RWPE1 (cell line): ENCODE measurements around the gene UNC45B.

ENCODE experiments used
- CTCF ChIA-PET: fragments of 350-600 bp; sonication (Branson Sonifier 250); formaldehyde crosslinking; extraction: SDS; loops from one replicate; lab custom pipeline; 2021; lab: Yijun Ruan, JAX
- POLR2A ChIA-PET: fragments of 400-600 bp; formaldehyde crosslinking; extraction: SDS; loops from one replicate; lab custom pipeline; 2020; ENCODE audit warnings: antibody characterized with exemption; ENCODE audit not compliant: low non-redundant PET; lab: Yijun Ruan, JAX
- DNase-seq: peaks from one replicate; pipeline ENCODE4 v3.0.0; 2012; ENCODE audit warnings: low spot score
- H3K27ac ChIP-seq: fragments of 450-650 bp; 2 replicates; pipeline ENCODE4 v1.5.1; 2017
- CTCF ChIP-seq: fragments of 450-650 bp; conservative IDR thresholded peaks from 2 replicates; pipeline ENCODE4 v1.5.1; 2017; ENCODE audit warnings: low read depth, mild to moderate bottlenecking

UNC45B gene

GRCh38 chr17:35138218-35138617 is 9.4 kb upstream of the UNC45B start:
- CTCF ChIA-PET = no interaction called here
- DNase-seq = no peak
- POLR2A ChIA-PET = no interaction called here
- H3K27ac ChIP-seq = no peak overlapping the region
- TF ChIP-seq CTCF = no peak

- CTCF ChIA-PET = interaction anchor here (0.7 to 1.4 kb wide), 4 partner anchors 11 to 605 kb away, joined by 3 to 9 read pairs (median 4); no protein-coding TSS in a partner anchor
- DNase-seq = peak; percentile 84
- POLR2A ChIA-PET = no interaction called here
- peak within 1 kb of the TSS; percentile 44 for H3K27ac ChIP-seq
- TF ChIP-seq CTCF = peak; percentile 96
Measured at GRCh38 chr17:35141681-35142466, 5.7 kb upstream of the UNC45B start, which contains the start of gene NLE1. Gene NLE1, minus strand, starts transcription at chr17:35142303. Its CDS starts 28 bp downstream, at chr17:35142275.

GRCh38 chr17:35142467-35142796 is 5.2 kb upstream of the UNC45B start:
- TF ChIP-seq CTCF = peak; percentile 30

GRCh38 chr17:35144840-35145239 is 2.8 kb upstream of the UNC45B start:
- ChIA-PET POLR2A (no interaction called here), CTCF (no interaction called here)
- DNase-seq = no peak
- no peak for TF ChIP-seq CTCF
- no peak overlapping the region for H3K27ac ChIP-seq

More at GRCh38 chr17:35142467-35142796, 5.2 kb upstream of the UNC45B start:
- H3K27ac ChIP-seq = peak overlapping the region; percentile 44; the same call in 1 of the 2 replicates
- DNase-seq = no peak
- ChIA-PET CTCF (interaction anchor here (1.3 kb wide), 1 partner anchor 391 kb away, joined by 3 read pairs; no protein-coding TSS in a partner anchor), POLR2A (no interaction called here)

GRCh38 chr17:35146214-35146833 is 1.3 kb upstream of the UNC45B start:
- no peak for DNase-seq
- ChIA-PET POLR2A (no interaction called here), CTCF (no interaction called here)
- H3K27ac ChIP-seq = no peak overlapping the region
- no peak for TF ChIP-seq CTCF

- POLR2A ChIA-PET = no interaction called here
- TF ChIP-seq CTCF = no peak
- CTCF ChIA-PET = interaction anchor here (0.6 to 0.8 kb wide), 3 partner anchors 385 to 665 kb away, joined by 3 to 4 read pairs (median 3); no protein-coding TSS in a partner anchor
- DNase-seq = no peak
- H3K27ac ChIP-seq = no peak overlapping the region
Measured at GRCh38 chr17:35148144-35148543, 527 bp downstream of the UNC45B start.
